ENCODE measurements around the gene MEIS2. TPM values are rescaled to one million over a fixed set of nuclear protein-coding genes. Genes with fewer than 3 reads are reported as not detected.

The MEIS2 gene
- total and polyA plus RNA-seq, 12 donors = 36.2 to 139 (median 74.8) TPM

DNA sequence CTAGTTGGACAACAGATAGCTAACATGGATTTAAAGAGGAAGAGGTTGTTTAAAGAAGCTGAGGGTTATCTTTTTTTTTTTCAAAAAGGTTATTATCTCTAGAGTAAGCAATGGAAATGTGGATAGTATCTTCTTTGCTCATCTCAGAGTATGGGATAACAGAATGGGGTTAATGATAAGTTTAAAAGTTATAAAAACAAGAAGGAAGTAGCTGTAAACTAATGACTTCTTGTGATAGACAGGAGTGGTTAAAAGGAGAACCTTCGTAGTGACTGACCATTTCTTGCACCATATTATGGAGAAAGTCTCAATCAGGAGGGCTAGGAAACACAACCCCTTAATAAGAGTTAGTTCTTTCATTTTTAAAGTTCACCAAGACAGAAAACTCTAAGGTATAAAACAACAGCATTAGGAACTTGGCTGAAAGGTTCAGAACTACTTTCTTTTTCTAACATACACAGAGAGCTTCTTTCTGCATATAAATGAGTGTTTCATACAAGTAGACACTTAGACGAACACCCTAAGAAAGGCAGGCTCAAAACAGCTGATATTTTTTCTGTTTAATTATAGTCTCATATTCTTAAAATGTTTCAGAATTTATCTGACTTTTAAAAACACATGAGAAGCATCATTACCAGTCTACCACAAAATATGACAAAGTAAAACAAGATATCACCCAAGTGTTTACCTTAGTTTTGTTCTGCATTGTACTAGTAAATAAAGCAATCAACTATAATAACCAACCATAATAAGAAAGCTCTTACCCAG, 140.0 kb downstream of the MEIS2 start:
- H3K36me3 ChIP-seq (replicated peaks in 1 of 2) = no peaks in the 10 kb centered on the region
- no peak for DNase-seq
- H3K27ac ChIP-seq = no peak overlapping the region
- intact Hi-C loops (cut with DNase I) = no loop called here
- H3K4me3 ChIP-seq = peak overlapping the region in 1 of 4 donors; percentile 7
- peaks cover 7 to 34% of the 10 kb centered on the region in 2 donors for H3K4me1 ChIP-seq (replicated peaks in 1 of 2)
- 31 to 40% (median 35%) methylated on average over 2 of the region's 2 CpGs for WGBS, 4 donors
- no peaks in the 10 kb centered on the region for H3K27me3 ChIP-seq
- H3K9me3 ChIP-seq (replicated peaks in 1 of 3) = no peaks in the 10 kb centered on the region
- TF ChIP-seq, protein P1, sequence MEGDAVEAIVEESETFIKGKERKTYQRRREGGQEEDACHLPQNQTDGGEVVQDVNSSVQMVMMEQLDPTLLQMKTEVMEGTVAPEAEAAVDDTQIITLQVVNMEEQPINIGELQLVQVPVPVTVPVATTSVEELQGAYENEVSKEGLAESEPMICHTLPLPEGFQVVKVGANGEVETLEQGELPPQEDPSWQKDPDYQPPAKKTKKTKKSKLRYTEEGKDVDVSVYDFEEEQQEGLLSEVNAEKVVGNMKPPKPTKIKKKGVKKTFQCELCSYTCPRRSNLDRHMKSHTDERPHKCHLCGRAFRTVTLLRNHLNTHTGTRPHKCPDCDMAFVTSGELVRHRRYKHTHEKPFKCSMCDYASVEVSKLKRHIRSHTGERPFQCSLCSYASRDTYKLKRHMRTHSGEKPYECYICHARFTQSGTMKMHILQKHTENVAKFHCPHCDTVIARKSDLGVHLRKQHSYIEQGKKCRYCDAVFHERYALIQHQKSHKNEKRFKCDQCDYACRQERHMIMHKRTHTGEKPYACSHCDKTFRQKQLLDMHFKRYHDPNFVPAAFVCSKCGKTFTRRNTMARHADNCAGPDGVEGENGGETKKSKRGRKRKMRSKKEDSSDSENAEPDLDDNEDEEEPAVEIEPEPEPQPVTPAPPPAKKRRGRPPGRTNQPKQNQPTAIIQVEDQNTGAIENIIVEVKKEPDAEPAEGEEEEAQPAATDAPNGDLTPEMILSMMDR (IDR thresholded peaks at IDR 0.05) = no peak
- TF ChIP-seq POLR2A (IDR thresholded peaks at IDR 0.05) = no peak

DNA sequence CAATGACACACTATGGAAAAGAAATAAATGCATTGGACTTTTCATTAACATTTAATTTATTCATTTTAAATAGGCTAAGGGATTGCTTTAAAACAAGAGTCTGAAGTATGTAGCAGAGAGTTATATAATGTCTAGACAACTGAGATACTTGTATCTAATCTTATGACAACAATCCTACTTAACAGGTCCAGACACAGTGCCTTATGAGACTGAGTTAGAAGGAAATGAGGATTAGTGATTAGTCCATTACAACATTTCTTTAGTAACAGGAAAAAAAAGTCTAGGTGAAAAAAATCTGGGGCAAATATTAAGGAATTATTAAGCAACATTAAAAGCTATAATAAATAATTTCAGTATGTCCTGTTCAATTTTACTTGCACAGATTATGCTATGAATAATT, 140.6 kb downstream of the MEIS2 start:
- no peak overlapping the region for H3K4me3 ChIP-seq
- no peaks in the 10 kb centered on the region for H3K27me3 ChIP-seq
- H3K36me3 ChIP-seq (replicated peaks in 1 of 2) = no peaks in the 10 kb centered on the region
- no peaks in the 10 kb centered on the region for H3K9me3 ChIP-seq (replicated peaks in 1 of 3)
- no peak for DNase-seq
- intact Hi-C loops (cut with DNase I) = no loop called here
- no peak overlapping the region for H3K27ac ChIP-seq
- peaks cover 7 to 29% of the 10 kb centered on the region in 2 donors for H3K4me1 ChIP-seq (replicated peaks in 1 of 2)
- TF ChIP-seq, protein P1 (IDR thresholded peaks at IDR 0.05) = no peak
- TF ChIP-seq POLR2A (IDR thresholded peaks at IDR 0.05) = no peak

DNA sequence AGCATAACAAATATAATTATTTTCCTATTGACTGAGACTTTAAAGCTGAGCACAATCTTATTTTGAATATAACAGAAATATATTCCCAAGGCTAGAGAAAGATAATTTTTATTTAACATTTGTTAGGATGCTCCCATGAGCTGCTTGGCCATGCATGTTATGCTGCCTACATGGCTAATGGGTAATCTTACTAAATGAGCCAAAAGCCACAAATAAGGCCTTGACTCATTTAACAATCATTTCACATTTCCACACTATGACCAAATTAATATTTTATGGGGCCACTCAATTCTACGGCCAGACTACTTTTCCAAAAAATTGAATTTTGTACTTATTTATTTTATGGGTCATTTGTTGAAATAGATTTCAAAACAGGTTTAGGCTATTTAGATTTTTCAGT, 141.7 kb downstream of the MEIS2 start:
- H3K27me3 ChIP-seq = no peaks in the 10 kb centered on the region
- no peaks in the 10 kb centered on the region for H3K9me3 ChIP-seq (replicated peaks in 1 of 3)
- 82 to 97% (median 93%) methylated on average over 1 of the region's 1 CpG for WGBS, 4 donors
- peaks cover 7 to 27% of the 10 kb centered on the region in 2 donors for H3K4me1 ChIP-seq (replicated peaks in 1 of 2)
- TF ChIP-seq, protein P1 (IDR thresholded peaks at IDR 0.05) = no peak
- TF ChIP-seq POLR2A (IDR thresholded peaks at IDR 0.05) = no peak
- no peak overlapping the region for H3K4me3 ChIP-seq
- H3K27ac ChIP-seq = no peak overlapping the region
- intact Hi-C loops (cut with DNase I) = no loop called here
- DNase-seq = no peak
- H3K36me3 ChIP-seq (replicated peaks in 1 of 2) = no peaks in the 10 kb centered on the region

DNA sequence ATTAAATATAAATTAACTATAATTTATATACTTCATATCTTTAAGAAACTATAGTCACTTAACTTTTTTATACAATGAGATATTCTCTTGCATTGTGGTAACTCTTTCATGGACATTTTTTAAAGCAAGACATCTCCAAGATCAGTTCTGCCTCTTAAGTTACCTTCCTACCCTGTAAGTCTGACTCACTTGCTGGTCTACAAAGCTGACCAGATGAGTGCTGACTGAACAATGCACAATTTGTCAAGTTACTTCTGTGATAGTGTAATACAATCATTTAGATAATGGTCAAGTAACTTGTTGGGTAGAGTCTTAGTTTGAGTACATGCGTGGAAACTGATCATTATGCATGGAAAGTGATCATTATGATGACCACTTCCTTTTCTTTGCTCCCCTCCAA, 145.9 kb downstream of the MEIS2 start:
- H3K4me3 ChIP-seq = no peak overlapping the region
- no peaks in the 10 kb centered on the region for H3K36me3 ChIP-seq (replicated peaks in 1 of 2)
- no peaks in the 10 kb centered on the region for H3K9me3 ChIP-seq (replicated peaks in 1 of 3)
- no peak for DNase-seq
- TF ChIP-seq POLR2A (IDR thresholded peaks at IDR 0.05) = no peak
- TF ChIP-seq, protein P1 (IDR thresholded peaks at IDR 0.05) = no peak
- 94 to 100% (median 97%) methylated on average over 1 of the region's 1 CpG for WGBS, 4 donors
- no peaks in the 10 kb centered on the region for H3K4me1 ChIP-seq (replicated peaks in 1 of 2)
- no peaks in the 10 kb centered on the region for H3K27me3 ChIP-seq
- intact Hi-C loops (cut with DNase I) = no loop called here
- no peak overlapping the region for H3K27ac ChIP-seq

Data from adrenal gland (tissue), 12 donors.